Nephron progenitor cell (in vitro differentiated cells): ENCODE data around the gene CFAP54.
A peak's percentile ranks its signal among the peaks of the same experiment; 100 is the strongest.

Experiments
- DNase-seq: peaks from one replicate; pipeline ENCODE4 v3.0.0; 2021
- H3K27ac Mint-ChIP-seq: 2 replicates; pipeline ENCODE4 v1.8.0; 2021; ENCODE audit warnings: mild to moderate bottlenecking, moderate library complexity, mixed read lengths
- H3K27me3 Mint-ChIP-seq: 2 replicates; pipeline ENCODE4 v1.8.0; 2021; ENCODE audit warnings: mild to moderate bottlenecking, low read depth, mixed read lengths; ENCODE audit not compliant: poor library complexity
- H3K36me3 Mint-ChIP-seq: 2 replicates; pipeline ENCODE4 v1.8.0; 2021; ENCODE audit warnings: low read depth, mixed read lengths
- H3K4me1 Mint-ChIP-seq: 2 replicates; pipeline ENCODE4 v1.8.0; 2021; ENCODE audit warnings: mixed read lengths
- H3K4me3 Mint-ChIP-seq: 2 replicates; pipeline ENCODE4 v1.8.0; 2021; ENCODE audit warnings: mild to moderate bottlenecking, moderate library complexity, mixed read lengths
- H3K9me3 Mint-ChIP-seq: 2 replicates; pipeline ENCODE4 v1.8.0; 2021; ENCODE audit warnings: mild to moderate bottlenecking, moderate library complexity, mixed read lengths
- CTCF ChIP-seq: fragments of 200-600 bp; sonication (generic); IDR thresholded peaks from 2 replicates; pipeline ENCODE4 v1.5.0; 2021; ENCODE audit warnings: antibody characterized with exemption

The CFAP54 gene

GRCh38 chr12:96774496-96775256 is 285.3 kb downstream of the CFAP54 start:
- no peak for DNase-seq
- H3K4me1 Mint-ChIP-seq = peaks cover 15% of the 10 kb centered on the region

GRCh38 chr12:96776908-96777307 is 287.5 kb downstream of the CFAP54 start:
- Mint-ChIP-seq H3K27ac (no peak overlapping the region), H3K4me3 (no peak overlapping the region)
- no peak for DNase-seq

More at GRCh38 chr12:96774496-96775256, 285.3 kb downstream of the CFAP54 start:
- Mint-ChIP-seq H3K27me3 (no peaks in the 10 kb centered on the region), H3K36me3 (peaks cover 4% of the 10 kb centered on the region), H3K4me3 (no peak overlapping the region), H3K27ac (no peak overlapping the region), H3K9me3 (peaks cover 17% of the 10 kb centered on the region)
- no peak for TF ChIP-seq CTCF

GRCh38 chr12:96780330-96780729 is 291.0 kb downstream of the CFAP54 start:
- no peak for DNase-seq
- no peaks in the 10 kb centered on the region for H3K9me3 Mint-ChIP-seq
- no peaks in the 10 kb centered on the region for H3K36me3 Mint-ChIP-seq
- peaks cover 1% of the 10 kb centered on the region for H3K27me3 Mint-ChIP-seq
- no peak for TF ChIP-seq CTCF
- peak overlapping the region; percentile 40 for H3K27ac Mint-ChIP-seq
- H3K4me1 Mint-ChIP-seq = peaks cover 11% of the 10 kb centered on the region
- no peak overlapping the region for H3K4me3 Mint-ChIP-seq

More at GRCh38 chr12:96776908-96777307, 287.5 kb downstream of the CFAP54 start:
- Mint-ChIP-seq H3K27me3 (no peaks in the 10 kb centered on the region), H3K4me1 (peaks cover 11% of the 10 kb centered on the region), H3K36me3 (peaks cover 4% of the 10 kb centered on the region), H3K9me3 (peaks cover 10% of the 10 kb centered on the region)
- no peak for TF ChIP-seq CTCF

GRCh38 chr12:96786791-96787190 is 297.4 kb downstream of the CFAP54 start:
- Mint-ChIP-seq H3K4me1 (peaks cover 6% of the 10 kb centered on the region), H3K36me3 (no peaks in the 10 kb centered on the region), H3K27ac (no peak overlapping the region), H3K9me3 (no peaks in the 10 kb centered on the region), H3K4me3 (no peak overlapping the region), H3K27me3 (peaks cover 3% of the 10 kb centered on the region)
- no peak for DNase-seq
- TF ChIP-seq CTCF = no peak

- H3K4me1 Mint-ChIP-seq = peaks cover 5% of the 10 kb centered on the region
Observed at GRCh38 chr12:96803969-96804368, 314.6 kb downstream of the CFAP54 start.

More at GRCh38 chr12:96803969-96804368, 314.6 kb downstream of the CFAP54 start:
- H3K9me3 Mint-ChIP-seq = peaks cover 33% of the 10 kb centered on the region
- H3K27ac Mint-ChIP-seq = no peak overlapping the region
- H3K4me3 Mint-ChIP-seq = no peak overlapping the region
- peaks cover 15% of the 10 kb centered on the region for H3K36me3 Mint-ChIP-seq
- H3K27me3 Mint-ChIP-seq = peaks cover 2% of the 10 kb centered on the region
- no peak for DNase-seq
- no peak for TF ChIP-seq CTCF
